ENCODE results near the gene HPS4. TPM values are rescaled to one million over a fixed set of nuclear protein-coding genes. Genes with fewer than 3 reads are reported as not detected.

Gene HPS4
- total RNA-seq, 4 donors from 2014 or later: 29.1 to 51.2 (median 37.2) TPM

GRCh38 chr22:26514419-26515161, 31.0 kb upstream of the HPS4 start:
- in situ Hi-C loops (cut with MboI; ENCODE audit: low pct_ligation_motif_present in 1 of 4, low pct_unique_long_range_greater_than_20kb in 1 of 4, low sequenced_read_pairs in 3 of 4): no loop called here
- Histone ChIP-seq H3K4me1 (peaks cover 7 to 25% (median 16%) of the 10 kb centered on the region in 4 donors), H3K4me3 (no peak overlapping the region), H3K27me3 (no peaks in the 10 kb centered on the region), H3K36me3 (peaks cover 0 to 8% (median 3%) of the 10 kb centered on the region in 4 donors), H3K9me3 (no peaks in the 10 kb centered on the region), H3K27ac (no peak overlapping the region)
- TF ChIP-seq POLR2AphosphoS5 (IDR thresholded peaks at IDR 0.05) (no peak), CTCF (IDR thresholded peaks at IDR 0.05) (no peak), EP300 (IDR thresholded peaks at IDR 0.05; ENCODE audit: low read depth) (no peak)
- intact Hi-C loops (cut with DNase I; ENCODE audit: low total_unique reads): no loop called here
- no peak for DNase-seq
- WGBS, 2 donors (ENCODE audit: low coverage in 1 of 2): 92% methylated on average over 12 of the region's 12 CpGs

GRCh38 chr22:26513838-26514237, 30.3 kb upstream of the HPS4 start:
- Histone ChIP-seq H3K27me3 (no peaks in the 10 kb centered on the region), H3K9me3 (no peaks in the 10 kb centered on the region), H3K27ac (no peak overlapping the region), H3K36me3 (peaks cover 0 to 15% (median 7%) of the 10 kb centered on the region in 4 donors), H3K4me1 (peaks cover 7 to 25% (median 16%) of the 10 kb centered on the region in 4 donors), H3K4me3 (no peak overlapping the region)
- DNase-seq: no peak
- 20 to 33% methylated on average over 1 of the region's 1 CpG for WGBS, 2 donors (ENCODE audit: low coverage in 1 of 2)
- intact Hi-C loops (cut with DNase I; ENCODE audit: low total_unique reads): no loop called here
- TF ChIP-seq POLR2AphosphoS5 (IDR thresholded peaks at IDR 0.05) (no peak), EP300 (IDR thresholded peaks at IDR 0.05; ENCODE audit: low read depth) (no peak), CTCF (IDR thresholded peaks at IDR 0.05) (no peak), POLR2A (IDR thresholded peaks at IDR 0.05) (no peak)
- in situ Hi-C loops (cut with MboI; ENCODE audit: low pct_ligation_motif_present in 1 of 4, low pct_unique_long_range_greater_than_20kb in 1 of 4, low sequenced_read_pairs in 3 of 4): no loop called here

- H3K9me3 ChIP-seq: no peaks in the 10 kb centered on the region
- H3K27me3 ChIP-seq: no peaks in the 10 kb centered on the region
- H3K27ac ChIP-seq: peak within 1 kb of the TSS; percentile 71 to 88 (median 81)
- DNase-seq: peak; percentile 96
- H3K4me1 ChIP-seq: peaks cover 7 to 25% (median 16%) of the 10 kb centered on the region in 4 donors
- 0% methylated on average over 1 to 40 of the region's 40 CpGs for WGBS, 2 donors (ENCODE audit: low coverage in 1 of 2)
- TF ChIP-seq POLR2A (IDR thresholded peaks at IDR 0.05): peak; percentile 78
- TF ChIP-seq POLR2AphosphoS5 (IDR thresholded peaks at IDR 0.05): peak; percentile 86 to 94 (median 92)
- no peak for TF ChIP-seq EP300 (IDR thresholded peaks at IDR 0.05; ENCODE audit: low read depth)
- H3K36me3 ChIP-seq: peaks cover 0 to 29% (median 8%) of the 10 kb centered on the region in 4 donors
- intact Hi-C loops (cut with DNase I; ENCODE audit: low total_unique reads) (no loop called here), in situ Hi-C loops (cut with MboI; ENCODE audit: low pct_ligation_motif_present in 1 of 4, low pct_unique_long_range_greater_than_20kb in 1 of 4, low sequenced_read_pairs in 3 of 4) (no loop called here)
- peak within 1 kb of the TSS; percentile 62 to 91 (median 84) for H3K4me3 ChIP-seq
Measured at GRCh38 chr22:26512149-26512793, 28.7 kb upstream of the HPS4 start, which contains the start of gene TFIP11. TFIP11 (minus strand) TSS chr22:26512473; CDS start chr22:26510272, 2,201 bp downstream.

GRCh38 chr22:26508148-26508547, 24.6 kb upstream of the HPS4 start:
- in situ Hi-C loops (cut with MboI; ENCODE audit: low pct_ligation_motif_present in 1 of 4, low pct_unique_long_range_greater_than_20kb in 1 of 4, low sequenced_read_pairs in 3 of 4) (no loop called here), intact Hi-C loops (cut with DNase I; ENCODE audit: low total_unique reads) (no loop called here)
- no peaks in the 10 kb centered on the region for H3K9me3 ChIP-seq
- H3K4me3 ChIP-seq: no peak overlapping the region
- H3K27me3 ChIP-seq: no peaks in the 10 kb centered on the region
- no peak for DNase-seq
- no peak overlapping the region for H3K27ac ChIP-seq
- H3K36me3 ChIP-seq: peaks cover 0 to 69% (median 31%) of the 10 kb centered on the region in 4 donors
- H3K4me1 ChIP-seq: peaks cover 7 to 27% (median 12%) of the 10 kb centered on the region in 4 donors
- TF ChIP-seq POLR2A (IDR thresholded peaks at IDR 0.05) (no peak), EP300 (IDR thresholded peaks at IDR 0.05; ENCODE audit: low read depth) (no peak), POLR2AphosphoS5 (IDR thresholded peaks at IDR 0.05) (no peak), CTCF (IDR thresholded peaks at IDR 0.05) (no peak)
